PFSK-1 (cell line): ENCODE data around the gene GJB4.

ENCODE experiments used
- POLR2AphosphoS5 ChIP-seq: IDR thresholded peaks from 2 replicates; pipeline ENCODE4 v1.6.1; 2012; ENCODE audit warnings: low read depth, mild to moderate bottlenecking, control low read depth, low read length, moderate library complexity
- TAF1 ChIP-seq: IDR thresholded peaks from 2 replicates; pipeline ENCODE4 v1.6.1; 2012; ENCODE audit warnings: low read length, control low read depth, borderline replicate concordance; ENCODE audit not compliant: insufficient read depth
- TF ChIP-seq, protein P1 (sequence below), 2 experiments: IDR thresholded peaks; 2 replicates each; pipeline versions ENCODE4 v1.6.1 to v1.8.0; 2011 to 2012; ENCODE audit warnings: low read depth in 2 of 2, low read length in 2 of 2, control low read depth in 1 of 2, inconsistent platforms in 1 of 2, mild to moderate bottlenecking in 1 of 2, moderate library complexity in 1 of 2; ENCODE audit not compliant: insufficient read depth in 1 of 2

GRCh38 chr1:34778381-34778780 lies 18.8 kb downstream of the GJB4 start:
- TF ChIP-seq, protein P1, sequence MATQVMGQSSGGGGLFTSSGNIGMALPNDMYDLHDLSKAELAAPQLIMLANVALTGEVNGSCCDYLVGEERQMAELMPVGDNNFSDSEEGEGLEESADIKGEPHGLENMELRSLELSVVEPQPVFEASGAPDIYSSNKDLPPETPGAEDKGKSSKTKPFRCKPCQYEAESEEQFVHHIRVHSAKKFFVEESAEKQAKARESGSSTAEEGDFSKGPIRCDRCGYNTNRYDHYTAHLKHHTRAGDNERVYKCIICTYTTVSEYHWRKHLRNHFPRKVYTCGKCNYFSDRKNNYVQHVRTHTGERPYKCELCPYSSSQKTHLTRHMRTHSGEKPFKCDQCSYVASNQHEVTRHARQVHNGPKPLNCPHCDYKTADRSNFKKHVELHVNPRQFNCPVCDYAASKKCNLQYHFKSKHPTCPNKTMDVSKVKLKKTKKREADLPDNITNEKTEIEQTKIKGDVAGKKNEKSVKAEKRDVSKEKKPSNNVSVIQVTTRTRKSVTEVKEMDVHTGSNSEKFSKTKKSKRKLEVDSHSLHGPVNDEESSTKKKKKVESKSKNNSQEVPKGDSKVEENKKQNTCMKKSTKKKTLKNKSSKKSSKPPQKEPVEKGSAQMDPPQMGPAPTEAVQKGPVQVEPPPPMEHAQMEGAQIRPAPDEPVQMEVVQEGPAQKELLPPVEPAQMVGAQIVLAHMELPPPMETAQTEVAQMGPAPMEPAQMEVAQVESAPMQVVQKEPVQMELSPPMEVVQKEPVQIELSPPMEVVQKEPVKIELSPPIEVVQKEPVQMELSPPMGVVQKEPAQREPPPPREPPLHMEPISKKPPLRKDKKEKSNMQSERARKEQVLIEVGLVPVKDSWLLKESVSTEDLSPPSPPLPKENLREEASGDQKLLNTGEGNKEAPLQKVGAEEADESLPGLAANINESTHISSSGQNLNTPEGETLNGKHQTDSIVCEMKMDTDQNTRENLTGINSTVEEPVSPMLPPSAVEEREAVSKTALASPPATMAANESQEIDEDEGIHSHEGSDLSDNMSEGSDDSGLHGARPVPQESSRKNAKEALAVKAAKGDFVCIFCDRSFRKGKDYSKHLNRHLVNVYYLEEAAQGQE (IDR thresholded peaks at IDR 0.05; ENCODE audit: insufficient read depth in 1 of 2, low read depth in 2 of 2, low read length in 2 of 2), result no peak
- no peak for TF ChIP-seq TAF1
- no peak for TF ChIP-seq POLR2AphosphoS5
